NCI-H1092 (cell line): ENCODE data around the gene IGF2BP2.

Experiments used
- DNase-seq: peaks from one replicate; lab custom pipeline; 2025; lab: John Stamatoyannopoulos, UW

The IGF2BP2 gene

DNA sequence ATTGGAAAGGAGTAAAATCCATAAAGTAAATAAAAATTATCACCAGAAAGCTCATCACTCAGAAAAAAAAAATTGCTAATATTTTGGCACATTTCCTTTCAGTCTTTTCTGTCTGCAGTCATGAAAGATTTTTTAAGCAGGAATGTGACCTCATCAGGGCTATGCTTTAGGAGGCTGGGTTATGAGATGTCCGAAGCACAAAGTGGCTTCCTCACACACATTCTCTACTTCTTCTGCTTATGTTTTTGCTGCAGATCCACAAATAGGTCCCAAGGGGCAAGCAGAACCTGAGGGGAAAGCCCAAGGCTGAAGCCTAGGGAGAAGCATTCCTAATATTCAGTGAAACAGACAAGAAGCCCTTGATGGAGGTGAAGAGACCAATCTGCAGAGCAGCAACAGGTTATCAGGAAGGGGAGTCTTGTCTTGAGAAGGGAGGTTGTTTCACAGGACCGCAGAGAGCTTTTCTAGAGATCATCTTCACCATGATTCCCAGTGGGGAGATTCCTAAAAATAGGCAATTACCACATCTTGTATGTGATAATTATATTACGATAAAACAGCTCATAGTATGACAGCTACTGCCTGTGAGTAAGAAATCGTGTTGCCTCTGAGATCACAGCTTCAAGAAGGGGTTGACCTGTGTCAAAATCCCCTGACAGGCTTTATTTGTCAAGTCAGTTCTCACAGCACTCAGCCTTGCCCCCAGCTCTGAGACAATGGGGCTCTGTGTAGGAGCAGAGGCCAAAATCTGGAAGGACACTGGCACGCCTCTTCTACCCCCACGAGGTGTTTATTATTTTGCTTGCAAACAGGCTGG, 60.5 kb downstream of the IGF2BP2 start:
- DNase-seq = no peak

DNA sequence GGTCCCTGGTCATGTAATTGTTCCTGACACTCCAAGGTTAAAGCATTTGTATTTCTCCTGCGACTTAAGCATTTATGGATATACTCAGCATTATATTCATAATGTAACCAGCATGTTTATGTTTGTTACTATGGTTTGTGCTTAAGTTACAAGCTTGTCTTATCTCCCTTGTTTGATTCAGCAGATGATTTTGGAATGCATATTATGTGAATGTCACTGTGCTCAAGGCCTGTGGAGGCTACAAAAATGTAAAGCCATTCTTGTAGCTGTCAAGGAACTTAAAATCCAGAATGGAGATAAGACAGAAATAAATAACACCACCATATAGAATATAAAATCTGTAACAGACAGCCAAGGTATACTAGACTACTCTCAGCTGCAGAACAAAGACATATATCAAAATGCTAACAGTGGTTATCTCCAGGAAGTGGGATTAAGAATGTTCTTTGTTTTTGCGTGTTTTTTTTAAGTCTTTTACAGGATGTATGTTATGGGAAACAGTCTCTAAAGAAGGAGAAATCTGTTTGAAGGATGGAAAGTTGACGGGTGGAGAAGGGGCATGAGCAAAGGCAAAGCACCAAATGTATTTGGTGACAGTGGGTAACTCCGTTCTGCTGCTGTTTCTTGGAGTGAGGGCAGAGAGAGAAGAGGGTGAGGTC, 61.4 kb downstream of the IGF2BP2 start:
- DNase-seq = no peak

DNA sequence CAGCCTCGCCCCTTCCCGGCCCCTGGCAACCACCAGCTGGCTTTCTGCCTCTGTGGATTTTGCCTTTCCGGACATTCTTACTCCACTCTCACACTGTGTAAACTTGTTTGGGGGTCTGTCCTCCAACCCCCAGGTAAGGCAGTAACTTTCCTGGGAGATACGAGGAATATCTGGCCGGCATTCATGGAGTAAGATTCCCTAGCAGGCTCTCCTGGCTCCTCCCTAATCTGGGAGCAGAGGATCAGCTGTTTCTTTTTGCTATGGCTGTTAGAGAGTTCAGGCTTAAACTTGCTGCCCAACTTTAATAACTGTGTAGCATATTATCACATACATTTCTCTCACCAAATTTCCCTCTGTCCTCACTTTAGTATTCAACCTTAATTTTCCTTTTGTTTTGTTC, 64.3 kb downstream of the IGF2BP2 start:
- no peak for DNase-seq

DNA sequence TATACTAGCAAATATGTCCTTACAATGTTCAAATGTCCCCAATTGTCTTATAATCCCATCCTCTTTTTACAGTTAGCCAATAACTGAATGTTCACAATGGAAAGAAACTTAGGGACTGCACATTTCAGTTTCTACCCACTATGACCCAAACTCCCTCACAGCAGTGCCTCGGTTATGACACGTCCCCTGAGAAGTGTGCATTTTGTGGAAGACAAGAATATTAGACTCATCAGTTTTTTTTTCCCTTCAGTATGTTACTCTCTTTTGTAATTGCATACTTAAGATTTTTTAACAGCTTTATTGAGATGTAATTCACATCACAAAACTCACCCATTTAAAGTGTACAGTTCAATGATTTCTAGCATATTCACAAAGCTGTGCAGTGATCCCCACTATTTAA, 64.8 kb downstream of the IGF2BP2 start:
- DNase-seq = no peak

DNA sequence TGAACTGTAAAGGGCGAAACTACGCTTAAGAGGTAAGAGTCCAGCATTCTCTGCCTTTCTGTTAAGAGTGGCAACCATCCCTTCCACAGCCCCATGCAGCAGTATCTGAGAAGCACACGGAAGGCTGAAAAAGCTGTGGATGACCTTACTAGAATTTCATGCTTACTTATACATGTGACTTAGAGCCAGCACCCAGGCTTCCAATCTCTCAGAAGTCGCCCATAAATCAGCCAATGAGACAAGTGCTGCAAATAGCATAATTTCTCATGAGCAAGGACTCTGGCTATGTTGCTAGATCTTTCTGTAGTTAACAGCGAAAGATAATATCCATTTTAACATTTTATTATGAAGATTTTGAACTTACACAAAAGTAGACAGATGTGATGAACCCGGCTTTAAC, 65.3 kb downstream of the IGF2BP2 start:
- no peak for DNase-seq

DNA sequence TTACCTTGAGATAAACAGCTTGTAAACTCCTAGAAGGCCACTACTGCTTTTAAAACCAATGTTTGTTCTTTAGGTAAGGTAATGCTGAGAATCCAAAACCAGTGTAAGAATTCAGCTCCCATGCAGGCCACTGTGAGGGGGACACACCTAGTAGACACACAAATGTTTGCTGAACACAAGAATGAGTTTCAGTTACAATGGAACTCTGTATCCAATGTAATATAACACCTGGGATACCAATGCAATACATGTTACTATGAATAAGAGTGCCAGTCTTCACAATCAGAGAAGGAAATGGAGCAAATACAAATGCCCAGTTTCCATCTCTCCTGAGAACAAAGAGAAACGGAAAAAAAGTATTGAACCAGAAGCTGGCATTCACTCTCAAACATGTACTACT, 65.9 kb downstream of the IGF2BP2 start:
- DNase-seq = no peak

DNA sequence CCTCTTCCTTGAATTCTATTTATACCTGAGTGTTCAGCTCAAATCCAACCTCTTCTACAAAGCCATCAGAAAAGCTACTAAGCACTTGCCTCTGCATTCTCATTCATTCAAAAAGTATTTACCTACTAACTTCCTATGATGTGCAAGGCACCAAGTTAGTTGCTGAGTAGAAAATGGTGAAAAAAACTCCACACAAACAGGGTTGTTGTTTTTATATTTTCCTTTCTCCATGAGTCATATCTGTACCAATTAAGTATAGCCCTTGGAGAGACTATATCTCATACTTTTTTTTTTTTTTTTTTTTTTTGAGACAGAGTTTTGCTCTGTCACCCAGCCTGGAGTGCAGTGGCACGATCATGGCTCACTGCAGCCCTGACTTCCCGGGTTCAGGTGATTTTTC, 67.7 kb downstream of the IGF2BP2 start:
- DNase-seq = no peak

DNA sequence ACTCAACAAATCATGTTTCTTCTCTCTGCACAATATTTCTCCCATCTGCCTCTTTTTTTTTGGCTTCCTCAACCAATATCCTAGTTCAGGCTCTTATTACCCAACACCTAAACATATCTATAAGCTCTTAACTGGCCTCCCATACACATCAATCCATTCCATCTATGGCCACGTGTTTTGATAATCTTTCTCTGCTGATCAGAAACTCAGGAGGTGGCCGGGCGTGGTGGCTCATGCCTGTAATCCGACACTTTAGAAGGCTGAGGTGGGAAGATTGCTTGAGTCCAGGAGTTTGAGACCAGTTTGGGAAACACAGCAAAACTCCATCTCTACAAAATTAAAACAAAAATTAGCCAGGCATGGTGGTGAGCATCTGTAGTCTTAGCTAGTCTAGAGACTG, 68.4 kb downstream of the IGF2BP2 start:
- no peak for DNase-seq

DNA sequence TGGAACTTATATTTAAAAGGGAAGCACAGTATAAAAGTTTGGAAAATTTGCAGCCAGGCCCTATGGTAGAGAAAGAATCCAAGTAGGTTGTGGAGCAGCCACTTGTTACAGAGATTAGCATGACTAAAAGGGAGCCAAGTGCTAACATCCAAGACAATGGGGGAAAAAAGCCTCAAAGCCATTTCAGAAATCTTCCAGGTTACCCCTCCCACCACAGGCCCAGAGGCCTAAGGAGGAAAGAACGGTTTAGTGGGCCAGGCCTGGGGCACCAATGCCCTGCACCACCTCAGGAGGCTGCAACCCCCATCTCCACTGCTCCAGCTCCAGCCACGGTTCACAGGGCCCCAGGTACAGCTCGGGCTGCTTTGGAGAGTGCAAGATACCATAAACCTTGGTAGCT, 69.9 kb downstream of the IGF2BP2 start:
- no peak for DNase-seq

DNA sequence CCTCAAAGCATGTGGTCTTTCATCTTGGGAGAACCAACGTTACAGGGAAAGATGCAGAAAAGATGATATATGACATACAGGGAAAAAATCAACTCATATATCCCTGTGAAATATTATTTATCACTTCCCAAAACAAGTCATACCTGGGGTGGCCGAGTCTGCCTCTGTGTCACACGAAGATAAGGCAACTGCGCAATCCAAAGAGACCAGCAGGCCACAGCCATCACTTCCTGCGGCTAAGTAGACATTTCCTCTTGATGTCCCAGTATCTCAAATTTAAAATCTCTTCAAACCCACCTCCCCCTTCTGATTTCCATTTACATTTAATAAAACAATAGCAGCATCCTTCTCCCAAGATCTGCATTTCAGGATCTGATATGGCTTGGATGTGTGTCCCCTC, 71.5 kb downstream of the IGF2BP2 start:
- no peak for DNase-seq

DNA sequence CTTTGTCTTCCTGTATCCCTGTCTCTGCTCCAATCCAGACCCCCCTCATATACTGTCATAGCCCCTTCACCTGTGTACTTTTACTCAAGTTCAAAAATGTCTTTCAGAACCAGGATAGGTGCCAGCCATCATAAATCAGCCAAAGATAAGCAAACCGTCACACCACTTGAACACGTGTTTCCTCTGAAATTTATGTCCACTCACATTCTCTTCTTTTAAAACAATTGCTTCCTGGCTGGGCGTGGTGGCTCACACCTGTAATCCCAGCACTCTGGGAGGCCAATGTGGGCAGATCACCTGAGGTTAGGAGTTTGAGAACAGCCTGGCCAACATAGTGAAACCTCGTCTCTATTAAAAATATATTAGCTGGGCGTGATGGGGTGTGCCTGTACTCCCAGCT, 74.1 kb downstream of the IGF2BP2 start:
- DNase-seq = no peak

DNA sequence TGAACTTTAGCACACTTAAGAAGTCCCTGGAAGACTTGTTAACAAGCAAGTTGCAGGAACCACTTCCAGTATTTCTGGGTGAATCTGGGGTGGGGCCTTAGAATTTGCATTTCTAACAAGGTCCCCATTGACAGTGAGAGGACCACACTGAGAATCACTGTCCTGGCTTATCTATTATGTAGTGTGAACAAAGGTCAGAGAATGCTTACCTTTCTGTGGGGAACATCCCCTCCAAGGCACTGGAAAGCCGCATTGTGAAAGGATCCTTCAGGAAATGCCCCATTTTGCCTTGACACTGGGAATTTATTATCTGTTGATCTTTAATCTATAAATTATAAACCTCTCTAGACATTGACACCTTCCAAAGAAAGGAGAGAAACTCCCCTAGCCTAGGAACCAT, 74.8 kb downstream of the IGF2BP2 start:
- no peak for DNase-seq

DNA sequence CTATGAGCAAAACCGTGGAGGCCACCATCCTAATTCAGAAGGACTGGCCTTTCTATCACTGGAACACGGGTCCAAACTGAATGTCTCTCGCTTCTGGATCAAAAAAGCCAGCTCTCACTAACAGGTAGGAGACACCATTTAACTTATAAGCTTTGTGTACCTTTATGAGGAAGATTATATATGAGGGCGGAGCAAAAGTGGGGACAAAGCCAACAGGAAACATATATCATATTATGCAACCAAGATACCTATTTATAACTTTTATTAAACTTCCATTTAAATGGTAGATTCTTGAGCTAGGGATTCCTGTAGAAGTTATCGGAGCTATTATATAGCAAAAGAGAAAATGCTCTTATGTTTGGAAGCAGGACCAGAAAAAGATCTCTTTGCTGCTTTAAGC, 78.4 kb downstream of the IGF2BP2 start:
- DNase-seq = no peak

DNA sequence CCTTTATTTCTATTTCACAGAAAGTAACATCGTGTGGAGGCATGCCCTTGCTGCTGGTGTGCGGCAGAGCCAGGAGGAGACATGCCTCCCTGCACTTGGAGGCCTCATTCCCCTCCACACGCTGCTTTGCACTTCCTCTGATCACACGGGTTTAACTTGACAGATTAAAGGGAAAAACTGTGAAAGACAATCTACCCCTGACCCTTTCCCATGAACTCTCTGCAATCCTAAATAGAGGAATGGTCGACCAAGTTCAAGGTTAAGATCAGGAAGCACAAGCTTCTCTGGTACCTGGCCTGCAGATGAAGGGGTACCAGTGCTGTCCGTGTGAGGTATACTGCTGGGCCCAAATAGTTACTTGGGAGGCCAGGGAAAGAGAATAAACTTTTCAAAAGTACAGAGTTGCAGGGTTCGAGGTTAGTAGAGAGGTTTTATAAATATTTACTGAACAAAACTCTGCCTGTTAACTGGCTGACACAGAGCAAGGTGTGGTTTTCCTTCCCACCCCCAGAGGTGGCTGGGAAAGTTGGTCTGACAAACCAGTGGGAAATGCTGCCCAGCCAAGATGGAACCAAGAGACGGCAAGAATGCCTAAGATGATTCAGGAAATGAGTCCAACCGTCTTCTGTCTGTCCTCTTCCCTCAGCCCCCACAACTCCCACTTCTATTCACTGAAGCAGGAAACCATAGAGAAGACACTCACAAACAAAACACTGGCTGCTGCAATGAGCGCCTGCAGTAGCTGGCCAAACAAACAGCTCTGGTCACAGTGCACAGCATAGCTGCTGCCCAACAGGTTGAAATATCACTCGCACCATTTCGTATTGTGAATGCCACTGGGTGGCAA, 79.6 kb downstream of the IGF2BP2 start:
- no peak for DNase-seq

DNA sequence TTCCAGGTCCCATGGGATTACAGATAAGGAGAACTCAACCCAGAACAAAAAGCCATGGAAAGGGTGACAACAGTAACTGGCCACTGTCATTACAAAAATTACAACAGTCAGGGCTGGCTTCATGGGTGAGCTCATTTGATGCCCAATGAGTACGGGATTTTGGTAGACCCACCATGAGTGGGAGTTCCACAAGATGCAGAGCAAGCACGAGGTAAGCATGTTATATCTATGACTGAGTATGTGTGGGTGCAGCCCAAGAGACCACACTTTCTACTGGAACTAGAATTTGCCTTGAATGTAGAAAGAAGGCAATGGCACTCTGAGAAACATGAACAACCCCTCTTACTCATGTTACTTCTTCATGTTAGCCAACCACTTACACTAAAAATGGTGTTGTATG, 83.3 kb downstream of the IGF2BP2 start:
- no peak for DNase-seq

DNA sequence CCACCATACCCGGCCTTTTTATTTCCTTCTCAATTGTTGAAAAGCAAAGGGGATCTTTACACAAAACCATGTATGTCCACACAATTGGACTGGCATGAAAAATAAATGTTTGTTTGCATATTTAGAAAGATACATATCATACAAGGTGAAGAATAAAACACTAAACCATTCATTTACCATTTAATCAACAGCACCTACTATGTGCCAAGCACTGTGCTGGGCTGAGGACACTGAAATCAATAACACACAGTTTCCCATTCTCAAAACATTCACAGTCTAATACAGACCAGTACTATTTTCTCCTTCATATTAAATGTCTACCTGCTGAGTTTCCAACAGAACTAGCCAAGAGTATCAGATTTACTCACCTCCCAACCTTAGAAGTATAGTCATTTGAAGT, 84.7 kb downstream of the IGF2BP2 start:
- DNase-seq = no peak

DNA sequence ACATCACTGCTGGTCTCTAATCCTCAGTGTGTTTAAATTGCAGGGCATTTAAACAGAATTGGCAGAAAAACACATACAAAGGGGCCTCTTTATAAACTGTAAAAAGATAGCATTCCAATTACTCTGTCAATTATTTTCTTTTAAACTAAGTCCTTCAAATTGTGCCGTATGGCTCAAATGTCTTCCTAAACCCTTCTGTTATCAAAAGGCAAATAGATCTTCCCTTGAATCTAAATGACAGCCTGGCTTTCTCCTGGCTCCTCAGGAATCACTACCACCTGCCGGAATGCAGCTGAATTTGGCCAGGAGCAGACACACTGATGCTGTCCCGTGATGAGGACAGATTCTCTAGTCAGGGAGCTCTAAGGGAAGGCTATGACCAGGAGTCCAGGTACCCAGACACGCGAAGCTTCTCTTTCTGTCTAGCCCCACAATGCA, 85.6 kb downstream of the IGF2BP2 start:
- no peak for DNase-seq

DNA sequence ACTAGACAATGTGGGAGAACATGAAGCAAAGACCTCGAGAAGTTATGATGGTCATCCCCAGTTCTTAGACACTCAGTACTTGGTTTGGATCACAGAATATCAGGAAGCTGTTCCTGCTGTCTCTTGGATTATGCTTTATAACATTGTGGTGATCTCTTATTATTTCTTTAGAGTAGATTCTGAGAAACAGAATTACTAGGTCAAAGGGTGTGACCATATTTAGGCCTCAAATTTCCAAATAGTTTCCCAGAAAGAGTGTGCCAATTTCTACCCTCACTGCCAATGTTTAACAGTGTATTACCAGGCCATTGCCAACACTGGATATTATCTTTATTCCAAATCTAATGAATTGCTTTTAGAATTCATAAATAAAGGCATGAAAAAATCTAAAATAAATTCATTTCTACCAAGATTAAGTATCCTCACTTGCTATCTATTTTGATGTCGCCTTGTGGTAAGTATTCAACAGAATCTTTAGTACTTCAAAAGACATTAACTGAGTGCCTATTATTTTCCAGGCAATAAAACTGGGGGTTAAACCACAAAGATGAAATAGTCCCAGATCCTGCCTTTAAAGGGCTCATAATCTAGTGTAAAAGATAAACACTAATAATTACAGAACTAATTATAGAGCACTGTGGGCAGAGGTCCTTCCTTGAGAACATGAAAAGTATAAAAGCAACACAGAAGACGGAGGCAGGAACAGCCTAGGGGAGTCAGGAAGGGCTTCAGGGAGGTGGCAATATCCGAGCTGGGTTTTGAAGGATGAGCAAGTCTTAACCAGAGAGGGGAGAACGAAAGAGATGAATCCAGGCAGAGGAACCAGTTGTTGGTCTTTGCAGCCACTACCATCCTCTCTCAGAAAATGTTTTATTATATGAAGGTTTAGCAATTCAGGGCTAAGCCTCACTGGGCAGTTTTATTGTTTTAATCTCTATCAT, 86.8 kb downstream of the IGF2BP2 start:
- no peak for DNase-seq

DNA sequence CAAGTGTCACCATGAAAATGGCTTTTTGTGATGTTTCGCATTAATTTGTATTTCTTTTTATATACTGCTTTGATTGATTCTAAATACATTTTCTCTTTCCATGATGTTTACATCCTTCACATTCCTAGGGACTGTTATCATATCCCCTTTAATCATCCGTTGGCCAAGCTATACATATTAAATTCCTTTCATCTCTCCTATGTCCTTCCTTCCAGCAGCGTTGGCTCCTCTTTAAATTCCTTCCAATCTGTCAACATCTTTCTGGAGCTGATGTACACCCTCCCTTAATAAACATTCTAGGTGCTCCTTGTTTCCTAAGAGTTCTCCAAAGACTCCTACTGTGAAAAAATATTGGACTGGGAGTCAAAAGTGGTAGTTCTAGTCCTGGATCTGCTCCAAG, 87.8 kb downstream of the IGF2BP2 start:
- DNase-seq = no peak

DNA sequence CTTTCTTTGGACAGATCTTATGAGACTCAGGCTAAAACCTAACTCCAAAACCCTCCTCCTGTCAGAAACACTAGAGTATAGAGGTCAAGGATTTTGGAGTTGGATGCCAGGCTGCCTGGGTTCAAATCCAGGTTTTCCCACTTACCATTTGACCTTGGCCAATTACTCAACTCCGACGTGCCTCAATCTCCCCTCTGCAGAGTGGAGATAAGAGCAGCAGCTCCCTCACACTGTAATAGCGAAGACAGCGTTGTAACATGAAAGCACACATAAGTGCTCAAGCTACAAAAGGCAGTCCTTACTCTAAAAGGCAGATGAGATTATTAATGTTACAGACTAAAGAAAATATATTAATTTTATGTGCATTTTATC, 90.1 kb downstream of the IGF2BP2 start:
- DNase-seq = no peak

DNA sequence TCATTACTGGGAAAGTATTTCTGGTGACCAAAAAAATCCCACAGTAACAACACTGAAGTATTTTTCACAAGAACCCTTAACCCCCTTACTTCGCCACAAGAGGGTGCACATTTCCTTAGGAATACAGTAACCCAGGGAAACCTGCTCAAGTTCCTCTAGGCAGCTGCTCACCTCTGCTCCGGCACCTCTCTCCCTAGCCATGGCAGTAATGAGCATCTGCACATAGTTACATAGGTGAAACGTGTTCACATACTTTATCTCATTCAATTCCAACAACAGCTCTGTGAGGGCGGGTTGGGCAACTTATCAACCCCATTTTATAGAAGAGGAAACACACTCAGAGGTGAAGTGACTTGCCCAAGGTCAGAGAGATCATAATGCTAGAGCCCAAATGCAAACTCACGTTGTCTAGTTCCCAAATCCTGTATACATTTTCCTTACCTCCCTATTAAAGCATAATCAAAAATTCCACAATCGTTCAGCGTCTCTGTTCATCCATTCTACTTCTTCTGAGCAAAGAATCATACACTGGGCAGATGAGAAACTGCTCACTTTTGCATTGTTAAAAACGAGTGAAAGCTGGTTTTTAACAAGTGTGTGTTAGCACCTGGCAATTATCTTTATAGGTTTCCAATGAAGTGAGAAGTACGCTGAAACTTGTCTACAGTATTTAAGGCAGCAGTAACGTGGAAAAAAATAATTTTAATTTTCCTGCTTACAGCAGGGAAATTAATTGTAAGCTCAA, 90.7 kb downstream of the IGF2BP2 start:
- DNase-seq = no peak
